ENCODE data around the gene ALAS1. TPM values are rescaled to one million over a fixed set of nuclear protein-coding genes. Genes with fewer than 3 reads are reported as not detected.
A peak's percentile ranks its signal among the peaks of the same experiment; 100 is the strongest.

Gene ALAS1
- total and polyA plus RNA-seq, 9 donors, result 26.4 to 35.4 (median 30.9) TPM

- Histone ChIP-seq H3K27ac (ENCODE audit: low read length) (peak overlapping the region; percentile 94), H3K36me3 (ENCODE audit: control insufficient read depth, insufficient read depth, low read length) (peaks cover 22% of the 10 kb centered on the region), H3K4me3 (ENCODE audit: low read length) (no peak overlapping the region), H3K4me1 (ENCODE audit: control insufficient read depth, insufficient read depth, low read length) (peaks cover 71% of the 10 kb centered on the region), H3K9me3 (replicated peaks; ENCODE audit: control insufficient read depth, low read depth, low read length) (no peaks in the 10 kb centered on the region), H3K27me3 (ENCODE audit: control insufficient read depth, insufficient read depth, low read length) (no peaks in the 10 kb centered on the region)
- WGBS (ENCODE audit: insufficient coverage), result no CpG with 5 or more reads among the region's 6 CpGs
- DNase-seq, result no peak
Measured at GRCh38 chr3:52218937-52219650, 21.1 kb downstream of the ALAS1 start.

GRCh38 chr3:52220380-52221026, 22.5 kb downstream of the ALAS1 start:
- Histone ChIP-seq H3K4me1 (ENCODE audit: control insufficient read depth, insufficient read depth, low read length) (peaks cover 68% of the 10 kb centered on the region), H3K27ac (ENCODE audit: low read length) (no peak overlapping the region), H3K27me3 (ENCODE audit: control insufficient read depth, insufficient read depth, low read length) (no peaks in the 10 kb centered on the region), H3K9me3 (replicated peaks; ENCODE audit: control insufficient read depth, low read depth, low read length) (no peaks in the 10 kb centered on the region), H3K4me3 (ENCODE audit: low read length) (no peak overlapping the region), H3K36me3 (ENCODE audit: control insufficient read depth, insufficient read depth, low read length) (peaks cover 7% of the 10 kb centered on the region)
- peak; percentile 86 for DNase-seq
- WGBS (ENCODE audit: insufficient coverage), result 0% methylated on average over 5 of the region's 9 CpGs

- no peak for DNase-seq
- Histone ChIP-seq H3K4me1 (ENCODE audit: control insufficient read depth, insufficient read depth, low read length) (peaks cover 62% of the 10 kb centered on the region), H3K27me3 (ENCODE audit: control insufficient read depth, insufficient read depth, low read length) (no peaks in the 10 kb centered on the region), H3K4me3 (ENCODE audit: low read length) (no peak overlapping the region), H3K9me3 (replicated peaks; ENCODE audit: control insufficient read depth, low read depth, low read length) (no peaks in the 10 kb centered on the region), H3K27ac (ENCODE audit: low read length) (no peak overlapping the region), H3K36me3 (ENCODE audit: control insufficient read depth, insufficient read depth, low read length) (peaks cover 4% of the 10 kb centered on the region)
- 91% methylated on average over 27 of the region's 27 CpGs for WGBS (ENCODE audit: insufficient coverage)
Measured at GRCh38 chr3:52221141-52221562, 23.2 kb downstream of the ALAS1 start.

GRCh38 chr3:52221563-52222318, 23.8 kb downstream of the ALAS1 start:
- 77% methylated on average over 34 of the region's 34 CpGs for WGBS (ENCODE audit: insufficient coverage)
- Histone ChIP-seq H3K36me3 (ENCODE audit: control insufficient read depth, insufficient read depth, low read length) (peaks cover 4% of the 10 kb centered on the region), H3K9me3 (replicated peaks; ENCODE audit: control insufficient read depth, low read depth, low read length) (no peaks in the 10 kb centered on the region), H3K27ac (ENCODE audit: low read length) (no peak overlapping the region), H3K4me1 (ENCODE audit: control insufficient read depth, insufficient read depth, low read length) (peaks cover 56% of the 10 kb centered on the region), H3K4me3 (ENCODE audit: low read length) (no peak overlapping the region), H3K27me3 (ENCODE audit: control insufficient read depth, insufficient read depth, low read length) (no peaks in the 10 kb centered on the region)
- peak; percentile 57 for DNase-seq

GRCh38 chr3:52222319-52223221, 24.6 kb downstream of the ALAS1 start:
- no peak for DNase-seq
- Histone ChIP-seq H3K36me3 (ENCODE audit: control insufficient read depth, insufficient read depth, low read length) (peaks cover 5% of the 10 kb centered on the region), H3K4me1 (ENCODE audit: control insufficient read depth, insufficient read depth, low read length) (peaks cover 48% of the 10 kb centered on the region), H3K4me3 (ENCODE audit: low read length) (no peak overlapping the region), H3K27me3 (ENCODE audit: control insufficient read depth, insufficient read depth, low read length) (no peaks in the 10 kb centered on the region), H3K9me3 (replicated peaks; ENCODE audit: control insufficient read depth, low read depth, low read length) (no peaks in the 10 kb centered on the region), H3K27ac (ENCODE audit: low read length) (no peak overlapping the region)
- WGBS (ENCODE audit: insufficient coverage), result 85% methylated on average over 36 of the region's 41 CpGs

GRCh38 chr3:52223449-52224408, 25.8 kb downstream of the ALAS1 start:
- peaks cover 37% of the 10 kb centered on the region for H3K4me1 ChIP-seq (ENCODE audit: control insufficient read depth, insufficient read depth, low read length)
- WGBS (ENCODE audit: insufficient coverage), result 94% methylated on average over 28 of the region's 32 CpGs
- H3K27me3 ChIP-seq (ENCODE audit: control insufficient read depth, insufficient read depth, low read length), result no peaks in the 10 kb centered on the region
- no peak for DNase-seq
- no peaks in the 10 kb centered on the region for H3K9me3 ChIP-seq (replicated peaks; ENCODE audit: control insufficient read depth, low read depth, low read length)
- H3K4me3 ChIP-seq (ENCODE audit: low read length), result no peak overlapping the region
- peaks cover 13% of the 10 kb centered on the region for H3K36me3 ChIP-seq (ENCODE audit: control insufficient read depth, insufficient read depth, low read length)
- H3K27ac ChIP-seq (ENCODE audit: low read length), result no peak overlapping the region

- H3K27me3 ChIP-seq (ENCODE audit: control insufficient read depth, insufficient read depth, low read length), result no peaks in the 10 kb centered on the region
- peaks cover 20% of the 10 kb centered on the region for H3K4me1 ChIP-seq (ENCODE audit: control insufficient read depth, insufficient read depth, low read length)
- no peak within 1 kb of the TSS for H3K27ac ChIP-seq (ENCODE audit: low read length)
- peaks cover 31% of the 10 kb centered on the region for H3K36me3 ChIP-seq (ENCODE audit: control insufficient read depth, insufficient read depth, low read length)
- H3K9me3 ChIP-seq (replicated peaks; ENCODE audit: control insufficient read depth, low read depth, low read length), result no peaks in the 10 kb centered on the region
- 37% methylated on average over 4 of the region's 9 CpGs for WGBS (ENCODE audit: insufficient coverage)
- no peak for DNase-seq
- H3K4me3 ChIP-seq (ENCODE audit: low read length), result no peak within 1 kb of the TSS
Measured at GRCh38 chr3:52225452-52226228, 27.7 kb downstream of the ALAS1 start, which contains the start of gene TLR9. TLR9 (minus strand) TSS chr3:52225645; CDS start chr3:52225529, 116 bp downstream.

GRCh38 chr3:52226229-52226817, 28.4 kb downstream of the ALAS1 start:
- H3K4me3 ChIP-seq (ENCODE audit: low read length), result no peak overlapping the region
- no peak overlapping the region for H3K27ac ChIP-seq (ENCODE audit: low read length)
- 67% methylated on average over 5 of the region's 5 CpGs for WGBS (ENCODE audit: insufficient coverage)
- peaks cover 13% of the 10 kb centered on the region for H3K4me1 ChIP-seq (ENCODE audit: control insufficient read depth, insufficient read depth, low read length)
- DNase-seq, result no peak
- no peaks in the 10 kb centered on the region for H3K9me3 ChIP-seq (replicated peaks; ENCODE audit: control insufficient read depth, low read depth, low read length)
- H3K36me3 ChIP-seq (ENCODE audit: control insufficient read depth, insufficient read depth, low read length), result peaks cover 34% of the 10 kb centered on the region
- H3K27me3 ChIP-seq (ENCODE audit: control insufficient read depth, insufficient read depth, low read length), result no peaks in the 10 kb centered on the region
